DND-41 (cell line): ENCODE data around the gene FMNL3.

Experiments
- EZH2 ChIP-seq: IDR thresholded peaks from 3 replicates; pipeline ENCODE4 v1.6.1; 2012; ENCODE audit warnings: borderline replicate concordance, low read depth, mild to moderate bottlenecking, moderate library complexity, low read length, inconsistent platforms; ENCODE audit not compliant: severe bottlenecking
- TF ChIP-seq, protein P1 (sequence below): IDR thresholded peaks from 2 replicates; pipeline ENCODE4 v1.5.1; 2012; ENCODE audit warnings: borderline replicate concordance, low read length, moderate library complexity, mild to moderate bottlenecking; ENCODE audit not compliant: poor library complexity, severe bottlenecking; ENCODE audit errors: extremely low read depth

DNA sequence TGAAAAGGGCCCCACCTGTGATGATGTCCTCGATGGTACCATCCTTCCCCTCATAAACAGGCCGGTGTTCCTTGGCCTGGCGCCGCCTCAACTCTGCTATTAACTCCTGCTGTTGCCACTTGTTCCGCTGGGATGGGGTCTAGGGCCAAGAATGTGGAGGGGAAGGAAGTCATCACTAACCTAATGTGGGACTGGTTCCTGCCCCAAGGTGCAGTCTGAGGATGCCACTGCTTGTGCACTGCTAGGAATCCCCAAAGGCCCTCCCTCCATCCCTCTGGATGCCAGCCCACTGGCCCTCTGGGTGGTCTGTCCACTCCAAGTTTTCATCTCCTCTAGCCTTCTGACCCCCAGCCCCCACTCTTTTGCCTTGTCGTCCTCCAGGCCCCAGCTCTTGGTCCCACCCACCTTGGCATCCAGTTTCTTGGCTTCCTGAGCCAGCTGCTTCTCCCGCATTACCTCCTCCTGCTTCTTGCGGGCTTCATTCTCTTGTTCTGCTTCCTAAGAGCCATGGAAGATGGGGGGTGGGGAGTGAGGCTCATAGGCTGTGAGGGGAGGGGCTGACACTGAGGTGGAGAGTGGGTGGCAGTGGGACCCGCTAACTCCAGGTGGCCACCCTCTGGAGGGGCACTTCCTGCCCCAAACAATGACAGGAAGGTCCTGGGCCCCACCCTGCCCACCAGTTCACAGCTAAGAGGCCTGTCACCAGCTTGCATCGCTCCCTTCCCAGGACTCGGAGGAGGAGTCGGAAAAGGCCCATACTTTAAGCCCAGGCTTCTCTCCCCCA lies 60.1 kb downstream of the FMNL3 start:
- TF ChIP-seq, protein P1, sequence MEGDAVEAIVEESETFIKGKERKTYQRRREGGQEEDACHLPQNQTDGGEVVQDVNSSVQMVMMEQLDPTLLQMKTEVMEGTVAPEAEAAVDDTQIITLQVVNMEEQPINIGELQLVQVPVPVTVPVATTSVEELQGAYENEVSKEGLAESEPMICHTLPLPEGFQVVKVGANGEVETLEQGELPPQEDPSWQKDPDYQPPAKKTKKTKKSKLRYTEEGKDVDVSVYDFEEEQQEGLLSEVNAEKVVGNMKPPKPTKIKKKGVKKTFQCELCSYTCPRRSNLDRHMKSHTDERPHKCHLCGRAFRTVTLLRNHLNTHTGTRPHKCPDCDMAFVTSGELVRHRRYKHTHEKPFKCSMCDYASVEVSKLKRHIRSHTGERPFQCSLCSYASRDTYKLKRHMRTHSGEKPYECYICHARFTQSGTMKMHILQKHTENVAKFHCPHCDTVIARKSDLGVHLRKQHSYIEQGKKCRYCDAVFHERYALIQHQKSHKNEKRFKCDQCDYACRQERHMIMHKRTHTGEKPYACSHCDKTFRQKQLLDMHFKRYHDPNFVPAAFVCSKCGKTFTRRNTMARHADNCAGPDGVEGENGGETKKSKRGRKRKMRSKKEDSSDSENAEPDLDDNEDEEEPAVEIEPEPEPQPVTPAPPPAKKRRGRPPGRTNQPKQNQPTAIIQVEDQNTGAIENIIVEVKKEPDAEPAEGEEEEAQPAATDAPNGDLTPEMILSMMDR, result no peak
- TF ChIP-seq EZH2, result no peak
